ENCODE results near the gene ROR2.

ROR2 gene

GRCh38 chr9:91844701-91845291, 105.2 kb downstream of the ROR2 start:
- Histone ChIP-seq H2BK5ac (ENCODE audit: low read length) (no peak overlapping the region), H2AFZ (ENCODE audit: low read length) (peak overlapping the region; percentile 74), H2AK5ac (ENCODE audit: low read depth, low read length) (peak overlapping the region; percentile 57), H2BK15ac (ENCODE audit: low read length) (no peak overlapping the region), H3K14ac (ENCODE audit: low read length) (no peak overlapping the region), H2BK120ac (ENCODE audit: low read depth, low read length) (no peak overlapping the region), H3K23ac (ENCODE audit: low read depth, low read length, poor library complexity) (no peak overlapping the region), H3K27me3 (ENCODE audit: control insufficient read depth in 3 of 3, insufficient read depth in 3 of 3, low read depth in 1 of 3, low read length in 3 of 3) (no peaks in the 10 kb centered on the region), H2BK12ac (ENCODE audit: low read length) (no peak overlapping the region), H4K91ac (ENCODE audit: low read depth, low read length, poor library complexity) (no peak overlapping the region), H3K9me3 (replicated peaks in 1 of 2; ENCODE audit: control insufficient read depth in 2 of 2, insufficient read depth in 1 of 2, low read depth in 1 of 2, low read length in 2 of 2) (peaks cover 0 to 3% of the 10 kb centered on the region in 2 donors), H3K4ac (ENCODE audit: low read length) (no peak overlapping the region), H3K79me1 (ENCODE audit: low read depth, low read length) (peaks cover 2% of the 10 kb centered on the region), H3K18ac (ENCODE audit: low read length) (peak overlapping the region; percentile 36), H3K27ac (replicated peaks; ENCODE audit: low read length) (no peak overlapping the region), H3K4me1 (ENCODE audit: control insufficient read depth in 2 of 2, insufficient read depth in 1 of 2, low read depth in 1 of 2, low read length in 2 of 2) (peaks cover 30 to 32% of the 10 kb centered on the region in 2 donors), H3K4me2 (ENCODE audit: insufficient read depth, low read length, poor library complexity, severe bottlenecking) (no peak overlapping the region), H4K8ac (ENCODE audit: low read depth, low read length) (no peak overlapping the region), H3K9ac (ENCODE audit: low read depth, low read length, poor library complexity) (no peak overlapping the region), H3K4me3 (ENCODE audit: low read length in 2 of 2) (no peak overlapping the region), H3K36me3 (replicated peaks in 1 of 2; ENCODE audit: control insufficient read depth in 2 of 2, insufficient read depth in 2 of 2, low read length in 2 of 2) (no peaks in the 10 kb centered on the region)
- no peak for DNase-seq (ENCODE audit: low spot score)
- WGBS, 2 donors (ENCODE audit: extremely low coverage in 2 of 2, insufficient read length in 2 of 2, insufficient replicate concordance in 1 of 2) = no CpG with 5 or more reads among the region's 12 CpGs

DNA sequence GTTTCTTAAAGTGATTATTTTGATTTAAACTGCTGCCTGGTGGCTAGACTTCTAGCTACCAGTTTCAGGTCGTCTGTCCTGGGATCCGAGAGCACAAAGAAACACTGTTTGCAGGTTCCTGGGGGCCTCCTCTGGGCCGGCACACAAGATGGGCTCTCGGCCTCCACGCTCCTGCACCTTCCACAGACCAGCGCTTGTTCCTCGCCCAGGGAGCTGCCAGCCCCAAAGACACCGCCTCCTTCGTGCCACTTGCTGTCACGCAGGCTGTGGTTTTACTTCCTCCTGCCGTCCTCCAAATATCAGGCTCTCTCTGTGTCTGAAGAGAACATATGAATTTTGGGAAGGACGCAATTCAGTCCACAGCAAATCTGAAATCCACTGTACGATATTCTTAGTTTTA, 105.8 kb downstream of the ROR2 start:
- no CpG with 5 or more reads among the region's 13 CpGs for WGBS, 2 donors (ENCODE audit: extremely low coverage in 2 of 2, insufficient read length in 2 of 2, insufficient replicate concordance in 1 of 2)
- H3K4me1 ChIP-seq (ENCODE audit: control insufficient read depth in 2 of 2, insufficient read depth in 1 of 2, low read depth in 1 of 2, low read length in 2 of 2) = peaks cover 30 to 32% of the 10 kb centered on the region in 2 donors

GRCh38 chr9:91843623-91844148, 106.3 kb downstream of the ROR2 start:
- Histone ChIP-seq H3K14ac (ENCODE audit: low read length) (no peak overlapping the region), H4K91ac (ENCODE audit: low read depth, low read length, poor library complexity) (no peak overlapping the region), H3K23ac (ENCODE audit: low read depth, low read length, poor library complexity) (no peak overlapping the region), H2BK5ac (ENCODE audit: low read length) (no peak overlapping the region), H3K18ac (ENCODE audit: low read length) (peak overlapping the region; percentile 49), H3K4me2 (ENCODE audit: insufficient read depth, low read length, poor library complexity, severe bottlenecking) (peak overlapping the region; percentile 12), H3K79me1 (ENCODE audit: low read depth, low read length) (peaks cover 6% of the 10 kb centered on the region), H2AK5ac (ENCODE audit: low read depth, low read length) (no peak overlapping the region), H2BK15ac (ENCODE audit: low read length) (no peak overlapping the region), H2AFZ (ENCODE audit: low read length) (peak overlapping the region; percentile 74), H4K8ac (ENCODE audit: low read depth, low read length) (no peak overlapping the region), H3K36me3 (replicated peaks in 1 of 2; ENCODE audit: control insufficient read depth in 2 of 2, insufficient read depth in 2 of 2, low read length in 2 of 2) (no peaks in the 10 kb centered on the region), H2BK12ac (ENCODE audit: low read length) (no peak overlapping the region), H3K4me1 (ENCODE audit: control insufficient read depth in 2 of 2, insufficient read depth in 1 of 2, low read depth in 1 of 2, low read length in 2 of 2) (peaks cover 31 to 32% of the 10 kb centered on the region in 2 donors), H3K27ac (replicated peaks; ENCODE audit: low read length) (peak overlapping the region; percentile 32), H3K4ac (ENCODE audit: low read length) (no peak overlapping the region), H3K9ac (ENCODE audit: low read depth, low read length, poor library complexity) (no peak overlapping the region), H2BK120ac (ENCODE audit: low read depth, low read length) (no peak overlapping the region), H3K27me3 (ENCODE audit: control insufficient read depth in 3 of 3, insufficient read depth in 3 of 3, low read depth in 1 of 3, low read length in 3 of 3) (no peaks in the 10 kb centered on the region), H3K9me3 (replicated peaks in 1 of 2; ENCODE audit: control insufficient read depth in 2 of 2, insufficient read depth in 1 of 2, low read depth in 1 of 2, low read length in 2 of 2) (no peaks in the 10 kb centered on the region), H3K4me3 (ENCODE audit: low read length in 2 of 2) (peak overlapping the region in 1 of 2 donors; percentile 1)
- no CpG with 5 or more reads among the region's 15 CpGs for WGBS, 2 donors (ENCODE audit: extremely low coverage in 2 of 2, insufficient read length in 2 of 2, insufficient replicate concordance in 1 of 2)
- no peak for DNase-seq (ENCODE audit: low spot score)

More for the DNA sequence above, 105.8 kb downstream of the ROR2 start:
- no peak overlapping the region for H3K23ac ChIP-seq (ENCODE audit: low read depth, low read length, poor library complexity)
- H3K9ac ChIP-seq (ENCODE audit: low read depth, low read length, poor library complexity) = peak overlapping the region; percentile 33
- H3K18ac ChIP-seq (ENCODE audit: low read length) = peak overlapping the region; percentile 75
- no peaks in the 10 kb centered on the region for H3K36me3 ChIP-seq (replicated peaks in 1 of 2; ENCODE audit: control insufficient read depth in 2 of 2, insufficient read depth in 2 of 2, low read length in 2 of 2)
- H3K4me2 ChIP-seq (ENCODE audit: insufficient read depth, low read length, poor library complexity, severe bottlenecking) = peak overlapping the region; percentile 12
- H3K9me3 ChIP-seq (replicated peaks in 1 of 2; ENCODE audit: control insufficient read depth in 2 of 2, insufficient read depth in 1 of 2, low read depth in 1 of 2, low read length in 2 of 2) = no peaks in the 10 kb centered on the region
- H3K27me3 ChIP-seq (ENCODE audit: control insufficient read depth in 3 of 3, insufficient read depth in 3 of 3, low read depth in 1 of 3, low read length in 3 of 3) = no peaks in the 10 kb centered on the region
- no peak for DNase-seq (ENCODE audit: low spot score)
- no peak overlapping the region for H2BK5ac ChIP-seq (ENCODE audit: low read length)
- H2BK120ac ChIP-seq (ENCODE audit: low read depth, low read length) = peak overlapping the region; percentile 32
- H3K14ac ChIP-seq (ENCODE audit: low read length) = no peak overlapping the region
- H4K91ac ChIP-seq (ENCODE audit: low read depth, low read length, poor library complexity) = no peak overlapping the region
- H3K79me1 ChIP-seq (ENCODE audit: low read depth, low read length) = peaks cover 4% of the 10 kb centered on the region
- H3K27ac ChIP-seq (replicated peaks; ENCODE audit: low read length) = peak overlapping the region; percentile 32
- H2BK12ac ChIP-seq (ENCODE audit: low read length) = no peak overlapping the region
- H3K4ac ChIP-seq (ENCODE audit: low read length) = no peak overlapping the region
- no peak overlapping the region for H2BK15ac ChIP-seq (ENCODE audit: low read length)
- peak overlapping the region in 1 of 2 donors; percentile 1 for H3K4me3 ChIP-seq (ENCODE audit: low read length in 2 of 2)
- H2AK5ac ChIP-seq (ENCODE audit: low read depth, low read length) = no peak overlapping the region
- peak overlapping the region; percentile 74 for H2AFZ ChIP-seq (ENCODE audit: low read length)
- no peak overlapping the region for H4K8ac ChIP-seq (ENCODE audit: low read depth, low read length)

GRCh38 chr9:91843093-91843492, 106.9 kb downstream of the ROR2 start:
- Histone ChIP-seq H3K27me3 (ENCODE audit: control insufficient read depth in 3 of 3, insufficient read depth in 3 of 3, low read depth in 1 of 3, low read length in 3 of 3) (no peaks in the 10 kb centered on the region), H3K14ac (ENCODE audit: low read length) (no peak overlapping the region), H2AFZ (ENCODE audit: low read length) (no peak overlapping the region), H2BK120ac (ENCODE audit: low read depth, low read length) (no peak overlapping the region), H3K79me1 (ENCODE audit: low read depth, low read length) (peaks cover 9% of the 10 kb centered on the region), H3K9me3 (replicated peaks in 1 of 2; ENCODE audit: control insufficient read depth in 2 of 2, insufficient read depth in 1 of 2, low read depth in 1 of 2, low read length in 2 of 2) (no peaks in the 10 kb centered on the region), H4K91ac (ENCODE audit: low read depth, low read length, poor library complexity) (no peak overlapping the region), H3K4ac (ENCODE audit: low read length) (no peak overlapping the region), H2AK5ac (ENCODE audit: low read depth, low read length) (no peak overlapping the region), H4K8ac (ENCODE audit: low read depth, low read length) (no peak overlapping the region), H3K4me2 (ENCODE audit: insufficient read depth, low read length, poor library complexity, severe bottlenecking) (no peak overlapping the region), H3K27ac (replicated peaks; ENCODE audit: low read length) (no peak overlapping the region), H3K18ac (ENCODE audit: low read length) (no peak overlapping the region), H3K36me3 (replicated peaks in 1 of 2; ENCODE audit: control insufficient read depth in 2 of 2, insufficient read depth in 2 of 2, low read length in 2 of 2) (no peaks in the 10 kb centered on the region), H3K9ac (ENCODE audit: low read depth, low read length, poor library complexity) (no peak overlapping the region), H2BK15ac (ENCODE audit: low read length) (no peak overlapping the region), H3K4me3 (ENCODE audit: low read length in 2 of 2) (no peak overlapping the region), H3K4me1 (ENCODE audit: control insufficient read depth in 2 of 2, insufficient read depth in 1 of 2, low read depth in 1 of 2, low read length in 2 of 2) (peaks cover 31 to 34% of the 10 kb centered on the region in 2 donors), H2BK5ac (ENCODE audit: low read length) (no peak overlapping the region), H2BK12ac (ENCODE audit: low read length) (no peak overlapping the region), H3K23ac (ENCODE audit: low read depth, low read length, poor library complexity) (no peak overlapping the region)
- no peak for DNase-seq (ENCODE audit: low spot score)
- WGBS, 2 donors (ENCODE audit: extremely low coverage in 2 of 2, insufficient read length in 2 of 2, insufficient replicate concordance in 1 of 2) = no CpG with 5 or more reads among the region's 7 CpGs
